SK-N-SH (cell line): ENCODE data around the gene KIAA2012.

Source experiments
- CTCF ChIP-seq: fragments of 200-600 bp; sonication (generic); IDR thresholded peaks from 2 replicates; pipeline ENCODE4 v1.6.1; 2017; ENCODE audit warnings: antibody characterized with exemption, mild to moderate bottlenecking, moderate library complexity
- EP300 ChIP-seq, 2 experiments: IDR thresholded peaks; 2 replicates each; pipeline versions ENCODE4 v1.4.0 to v1.6.1; 2012; ENCODE audit warnings: borderline replicate concordance in 1 of 2, low read depth in 1 of 2, low read length in 1 of 2
- EZH2phosphoT487 ChIP-seq: fragments of 200-600 bp; sonication (generic); IDR thresholded peaks from 2 replicates; pipeline ENCODE4 v1.6.1; 2017; ENCODE audit warnings: low read depth, mixed run types, mild to moderate bottlenecking, antibody characterized with exemption, moderate library complexity, borderline replicate concordance
- FOXM1 ChIP-seq: IDR thresholded peaks from 2 replicates; pipeline ENCODE4 v1.4.0; 2012; ENCODE audit warnings: low read depth, mild to moderate bottlenecking
- GABPA ChIP-seq: IDR thresholded peaks from 2 replicates; pipeline ENCODE4 v1.4.0; 2012; ENCODE audit warnings: low read depth, mild to moderate bottlenecking
- MAX ChIP-seq: IDR thresholded peaks from 2 replicates; pipeline ENCODE4 v1.4.0; 2012; ENCODE audit warnings: low read depth
- POLR2AphosphoS5 ChIP-seq: IDR thresholded peaks from 2 replicates; pipeline ENCODE4 v1.6.1; 2012; ENCODE audit warnings: low read depth, low read length
- REST ChIP-seq: IDR thresholded peaks from 2 replicates; pipeline ENCODE4 v1.6.1; 2012; ENCODE audit warnings: mild to moderate bottlenecking, low read depth, low read length, moderate library complexity
- RXRA ChIP-seq: IDR thresholded peaks from 2 replicates; pipeline ENCODE4 v1.4.0; 2012; ENCODE audit warnings: low read depth, mild to moderate bottlenecking, borderline replicate concordance
- SIN3A ChIP-seq: IDR thresholded peaks from 2 replicates; pipeline ENCODE4 v1.6.1; 2012; ENCODE audit warnings: low read depth, mild to moderate bottlenecking, low read length, moderate library complexity, borderline replicate concordance
- SMC3 ChIP-seq: IDR thresholded peaks from 2 replicates; pipeline ENCODE4 v1.6.1; 2012; ENCODE audit warnings: low read depth, low read length, improper control_type of control experiment
- TCF12 ChIP-seq: IDR thresholded peaks from 2 replicates; pipeline ENCODE4 v1.4.0; 2012

GRCh38 chr2:202114795-202115194 is 41.7 kb downstream of the KIAA2012 start:
- TF ChIP-seq CTCF (no peak), MAX (no peak), REST (no peak), POLR2AphosphoS5 (no peak), FOXM1 (no peak), TCF12 (no peak), SIN3A (no peak), SMC3 (no peak), RXRA (no peak), GABPA (no peak), EZH2phosphoT487 (no peak), EP300 (IDR thresholded peaks at IDR 0.05; ENCODE audit: borderline replicate concordance in 1 of 2, low read depth in 1 of 2, low read length in 1 of 2) (no peak)
